ENCODE measurements around the gene CLUH. TPM values are rescaled to one million over a fixed set of nuclear protein-coding genes. Genes with fewer than 3 reads are reported as not detected.
"Not testable (repeated sequence)": the region's sequence is repeated elsewhere in the genome, so short reads cannot be mapped to it uniquely, and the experiment has no call there.

CLUH gene
- total RNA-seq, 2 donors from 2014 or later: 55.5 to 61.8 TPM

GRCh38 chr17:2700030-2700490 lies 11.5 kb downstream of the CLUH start:
- no peaks in the 10 kb centered on the region for H3K4me1 ChIP-seq (ENCODE audit: control insufficient read depth, insufficient read depth, low read length)
- Mint-ChIP-seq H3K4me1 (no peaks in the 10 kb centered on the region), H3K9me3 (no peaks in the 10 kb centered on the region), H3K36me3 (ENCODE audit: low read depth) (peaks cover 30% of the 10 kb centered on the region), H3K27me3 (ENCODE audit: insufficient read depth) (no peaks in the 10 kb centered on the region), H3K27ac (no peak overlapping the region), H3K4me3 (no peak overlapping the region)
- peaks cover 19% of the 10 kb centered on the region for H3K36me3 ChIP-seq (ENCODE audit: control insufficient read depth, insufficient read depth, low read length)
- H3K9me3 ChIP-seq (ENCODE audit: control insufficient read depth, low read length): no peaks in the 10 kb centered on the region
- TF ChIP-seq, protein P1, sequence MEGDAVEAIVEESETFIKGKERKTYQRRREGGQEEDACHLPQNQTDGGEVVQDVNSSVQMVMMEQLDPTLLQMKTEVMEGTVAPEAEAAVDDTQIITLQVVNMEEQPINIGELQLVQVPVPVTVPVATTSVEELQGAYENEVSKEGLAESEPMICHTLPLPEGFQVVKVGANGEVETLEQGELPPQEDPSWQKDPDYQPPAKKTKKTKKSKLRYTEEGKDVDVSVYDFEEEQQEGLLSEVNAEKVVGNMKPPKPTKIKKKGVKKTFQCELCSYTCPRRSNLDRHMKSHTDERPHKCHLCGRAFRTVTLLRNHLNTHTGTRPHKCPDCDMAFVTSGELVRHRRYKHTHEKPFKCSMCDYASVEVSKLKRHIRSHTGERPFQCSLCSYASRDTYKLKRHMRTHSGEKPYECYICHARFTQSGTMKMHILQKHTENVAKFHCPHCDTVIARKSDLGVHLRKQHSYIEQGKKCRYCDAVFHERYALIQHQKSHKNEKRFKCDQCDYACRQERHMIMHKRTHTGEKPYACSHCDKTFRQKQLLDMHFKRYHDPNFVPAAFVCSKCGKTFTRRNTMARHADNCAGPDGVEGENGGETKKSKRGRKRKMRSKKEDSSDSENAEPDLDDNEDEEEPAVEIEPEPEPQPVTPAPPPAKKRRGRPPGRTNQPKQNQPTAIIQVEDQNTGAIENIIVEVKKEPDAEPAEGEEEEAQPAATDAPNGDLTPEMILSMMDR (conservative IDR thresholded peaks at IDR 0.05): no peak
- WGBS, 2 experiments (ENCODE audit: insufficient coverage in 1 of 2, insufficient read length in 1 of 2): 95% methylated on average over 19 to 20 of the region's 20 CpGs
- H3K27me3 ChIP-seq (ENCODE audit: control insufficient read depth, insufficient read depth, low read length, poor library complexity, severe bottlenecking): no peaks in the 10 kb centered on the region
- DNase-seq: peak; percentile 40
- H3K9ac ChIP-seq (ENCODE audit: extremely low read depth, low read length, poor library complexity, severe bottlenecking): no peak overlapping the region
- H3K4me3 ChIP-seq (ENCODE audit: low read length): no peak overlapping the region
- no peak overlapping the region for H3K27ac ChIP-seq (ENCODE audit: low read depth, low read length)

- not testable (repeated sequence) for H3K27ac Mint-ChIP-seq; H3K27ac ChIP-seq (ENCODE audit: low read depth, low read length); H3K27me3 Mint-ChIP-seq (ENCODE audit: insufficient read depth); H3K9ac ChIP-seq (ENCODE audit: extremely low read depth, low read length, poor library complexity, severe bottlenecking); H3K4me1 Mint-ChIP-seq; H3K4me1 ChIP-seq (ENCODE audit: control insufficient read depth, insufficient read depth, low read length); H3K27me3 ChIP-seq (ENCODE audit: control insufficient read depth, insufficient read depth, low read length, poor library complexity, severe bottlenecking); H3K9me3 Mint-ChIP-seq; H3K9me3 ChIP-seq (ENCODE audit: control insufficient read depth, low read length); H3K4me3 Mint-ChIP-seq; H3K4me3 ChIP-seq (ENCODE audit: low read length)
- DNase-seq: peak; percentile 19
- peaks cover 19% of the 10 kb centered on the region for H3K36me3 ChIP-seq (ENCODE audit: control insufficient read depth, insufficient read depth, low read length)
- 94 to 97% methylated on average over 15 to 18 of the region's 18 CpGs for WGBS, 2 experiments (ENCODE audit: insufficient coverage in 1 of 2, insufficient read length in 1 of 2)
- peaks cover 30% of the 10 kb centered on the region for H3K36me3 Mint-ChIP-seq (ENCODE audit: low read depth)
Measured at GRCh38 chr17:2699216-2699805, 12.3 kb downstream of the CLUH start.

DNA sequence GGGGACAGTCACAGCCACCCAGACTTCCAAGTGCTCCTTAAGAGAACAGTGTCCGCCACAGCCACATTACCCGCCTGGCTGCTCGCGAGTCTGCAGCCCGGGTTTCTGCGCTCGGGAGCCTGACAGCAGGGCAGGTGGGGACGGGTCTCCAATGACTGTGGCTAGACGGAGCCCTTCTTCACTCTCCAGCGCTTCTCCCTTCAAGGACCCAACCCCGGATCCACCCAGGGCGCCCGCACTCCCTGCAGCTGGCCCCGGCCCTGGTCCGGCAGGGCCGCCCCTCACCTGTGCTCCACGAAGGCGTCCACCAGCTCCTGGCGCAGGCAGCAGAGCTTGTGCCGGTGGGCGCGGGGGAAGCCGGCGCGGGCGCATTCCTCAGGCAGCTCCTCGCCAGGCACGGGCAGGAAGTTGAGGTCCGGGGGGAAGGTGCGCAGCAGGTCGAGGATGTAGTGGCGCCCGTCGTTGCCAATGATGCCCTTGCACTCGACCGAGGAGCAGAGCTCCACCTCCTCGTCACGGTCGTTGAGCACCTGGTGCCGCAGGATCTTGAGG lies 13.9 kb downstream of the CLUH start:
- peak; percentile 57 for DNase-seq
- no peak overlapping the region for H3K9ac ChIP-seq (ENCODE audit: extremely low read depth, low read length, poor library complexity, severe bottlenecking)

More for the DNA sequence above, 13.9 kb downstream of the CLUH start:
- Histone ChIP-seq H3K36me3 (ENCODE audit: control insufficient read depth, insufficient read depth, low read length) (peaks cover 19% of the 10 kb centered on the region), H3K4me1 (ENCODE audit: control insufficient read depth, insufficient read depth, low read length) (no peaks in the 10 kb centered on the region), H3K27ac (ENCODE audit: low read depth, low read length) (no peak overlapping the region), H3K4me3 (ENCODE audit: low read length) (no peak overlapping the region), H3K9me3 (ENCODE audit: control insufficient read depth, low read length) (no peaks in the 10 kb centered on the region), H3K27me3 (ENCODE audit: control insufficient read depth, insufficient read depth, low read length, poor library complexity, severe bottlenecking) (no peaks in the 10 kb centered on the region)
- Mint-ChIP-seq H3K4me1 (no peaks in the 10 kb centered on the region), H3K36me3 (ENCODE audit: low read depth) (peaks cover 33% of the 10 kb centered on the region), H3K27me3 (ENCODE audit: insufficient read depth) (no peaks in the 10 kb centered on the region), H3K27ac (no peak overlapping the region), H3K9me3 (no peaks in the 10 kb centered on the region), H3K4me3 (no peak overlapping the region)
- 95 to 96% methylated on average over 29 to 40 of the region's 40 CpGs for WGBS, 2 experiments (ENCODE audit: insufficient coverage in 1 of 2, insufficient read length in 1 of 2)
- TF ChIP-seq, protein P1 (conservative IDR thresholded peaks at IDR 0.05): no peak

Data from endodermal cell (in vitro differentiated cells).